Measurements from ENCODE around the gene CELSR2.

The CELSR2 gene

GRCh38 chr1:109229531-109230127, 19.7 kb upstream of the CELSR2 start:
- TF ChIP-seq SIN3A (IDR thresholded peaks at IDR 0.05; ENCODE audit: borderline replicate concordance, insufficient read depth, low read length) (no peak), TAF1 (IDR thresholded peaks at IDR 0.05; ENCODE audit: borderline replicate concordance, insufficient read depth, low read length) (no peak), POLR2AphosphoS5 (IDR thresholded peaks at IDR 0.05; ENCODE audit: low read depth, low read length) (no peak), FOXP2 (optimal IDR thresholded peaks at IDR 0.05; ENCODE audit: borderline replicate concordance, extremely low read depth, extremely low read length, insufficient read depth) (no peak)
- TF ChIP-seq, protein P1, sequence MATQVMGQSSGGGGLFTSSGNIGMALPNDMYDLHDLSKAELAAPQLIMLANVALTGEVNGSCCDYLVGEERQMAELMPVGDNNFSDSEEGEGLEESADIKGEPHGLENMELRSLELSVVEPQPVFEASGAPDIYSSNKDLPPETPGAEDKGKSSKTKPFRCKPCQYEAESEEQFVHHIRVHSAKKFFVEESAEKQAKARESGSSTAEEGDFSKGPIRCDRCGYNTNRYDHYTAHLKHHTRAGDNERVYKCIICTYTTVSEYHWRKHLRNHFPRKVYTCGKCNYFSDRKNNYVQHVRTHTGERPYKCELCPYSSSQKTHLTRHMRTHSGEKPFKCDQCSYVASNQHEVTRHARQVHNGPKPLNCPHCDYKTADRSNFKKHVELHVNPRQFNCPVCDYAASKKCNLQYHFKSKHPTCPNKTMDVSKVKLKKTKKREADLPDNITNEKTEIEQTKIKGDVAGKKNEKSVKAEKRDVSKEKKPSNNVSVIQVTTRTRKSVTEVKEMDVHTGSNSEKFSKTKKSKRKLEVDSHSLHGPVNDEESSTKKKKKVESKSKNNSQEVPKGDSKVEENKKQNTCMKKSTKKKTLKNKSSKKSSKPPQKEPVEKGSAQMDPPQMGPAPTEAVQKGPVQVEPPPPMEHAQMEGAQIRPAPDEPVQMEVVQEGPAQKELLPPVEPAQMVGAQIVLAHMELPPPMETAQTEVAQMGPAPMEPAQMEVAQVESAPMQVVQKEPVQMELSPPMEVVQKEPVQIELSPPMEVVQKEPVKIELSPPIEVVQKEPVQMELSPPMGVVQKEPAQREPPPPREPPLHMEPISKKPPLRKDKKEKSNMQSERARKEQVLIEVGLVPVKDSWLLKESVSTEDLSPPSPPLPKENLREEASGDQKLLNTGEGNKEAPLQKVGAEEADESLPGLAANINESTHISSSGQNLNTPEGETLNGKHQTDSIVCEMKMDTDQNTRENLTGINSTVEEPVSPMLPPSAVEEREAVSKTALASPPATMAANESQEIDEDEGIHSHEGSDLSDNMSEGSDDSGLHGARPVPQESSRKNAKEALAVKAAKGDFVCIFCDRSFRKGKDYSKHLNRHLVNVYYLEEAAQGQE (IDR thresholded peaks at IDR 0.05; ENCODE audit: insufficient read depth in 1 of 2, low read depth in 2 of 2, low read length in 2 of 2): no peak

GRCh38 chr1:109231066-109231465, 18.3 kb upstream of the CELSR2 start:
- TF ChIP-seq POLR2AphosphoS5 (IDR thresholded peaks at IDR 0.05; ENCODE audit: low read depth, low read length): 0 out of 2 replicates have a peak, but pooled peaks have one; percentile 8
- TF ChIP-seq SIN3A (IDR thresholded peaks at IDR 0.05; ENCODE audit: borderline replicate concordance, insufficient read depth, low read length): no peak

DNA sequence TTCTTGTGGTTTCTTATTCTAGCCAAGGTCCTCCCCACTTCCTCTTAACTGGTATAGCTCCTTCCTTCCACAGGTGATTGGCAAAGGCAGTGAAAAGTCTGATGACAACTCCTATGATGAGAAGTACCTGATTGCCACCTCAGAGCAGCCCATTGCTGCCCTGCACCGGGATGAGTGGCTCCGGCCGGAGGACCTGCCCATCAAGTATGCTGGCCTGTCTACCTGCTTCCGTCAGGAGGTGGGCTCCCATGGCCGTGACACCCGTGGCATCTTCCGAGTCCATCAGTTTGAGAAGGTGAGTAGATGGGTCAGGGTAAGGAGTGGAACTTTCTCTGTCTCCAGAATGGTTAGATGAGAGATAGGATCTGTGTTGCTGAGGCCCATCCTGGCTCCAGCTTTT, 14.2 kb upstream of the CELSR2 start:
- TF ChIP-seq TAF1 (IDR thresholded peaks at IDR 0.05; ENCODE audit: borderline replicate concordance, insufficient read depth, low read length) (no peak), POLR2AphosphoS5 (IDR thresholded peaks at IDR 0.05; ENCODE audit: low read depth, low read length) (no peak), SIN3A (IDR thresholded peaks at IDR 0.05; ENCODE audit: borderline replicate concordance, insufficient read depth, low read length) (no peak), FOXP2 (optimal IDR thresholded peaks at IDR 0.05; ENCODE audit: borderline replicate concordance, extremely low read depth, extremely low read length, insufficient read depth) (no peak)
- TF ChIP-seq, protein P1 (IDR thresholded peaks at IDR 0.05; ENCODE audit: insufficient read depth in 1 of 2, low read depth in 2 of 2, low read length in 2 of 2): no peak

DNA sequence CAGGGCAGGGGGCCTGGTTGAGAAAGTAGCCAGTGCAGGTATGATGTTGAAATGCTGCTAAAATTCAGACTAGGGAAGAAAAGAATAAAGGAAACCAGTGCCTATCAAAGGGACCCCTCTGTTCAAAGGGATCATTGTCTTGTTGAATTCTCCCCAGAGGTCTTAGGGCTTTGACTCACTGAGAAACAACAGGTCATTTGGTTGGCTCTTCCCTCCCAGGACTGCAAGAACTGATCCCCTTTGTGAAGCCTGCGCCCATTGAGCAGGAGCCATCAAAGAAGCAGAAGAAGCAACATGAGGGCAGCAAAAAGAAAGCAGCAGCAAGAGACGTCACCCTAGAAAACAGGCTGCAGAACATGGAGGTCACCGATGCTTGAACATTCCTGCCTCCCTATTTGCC, 11.8 kb upstream of the CELSR2 start:
- TF ChIP-seq POLR2AphosphoS5 (IDR thresholded peaks at IDR 0.05; ENCODE audit: low read depth, low read length): no peak; the same call in 1 of the 2 replicates
- TF ChIP-seq TAF1 (IDR thresholded peaks at IDR 0.05; ENCODE audit: borderline replicate concordance, insufficient read depth, low read length): no peak
- TF ChIP-seq, protein P1 (IDR thresholded peaks at IDR 0.05; ENCODE audit: insufficient read depth in 1 of 2, low read depth in 2 of 2, low read length in 2 of 2): no peak
- no peak for TF ChIP-seq SIN3A (IDR thresholded peaks at IDR 0.05; ENCODE audit: borderline replicate concordance, insufficient read depth, low read length)
- no peak for TF ChIP-seq FOXP2 (optimal IDR thresholded peaks at IDR 0.05; ENCODE audit: borderline replicate concordance, extremely low read depth, extremely low read length, insufficient read depth)

- no peak for TF ChIP-seq SIN3A (IDR thresholded peaks at IDR 0.05; ENCODE audit: borderline replicate concordance, insufficient read depth, low read length)
Measured at GRCh38 chr1:109238382-109238781, 11.0 kb upstream of the CELSR2 start.

DNA sequence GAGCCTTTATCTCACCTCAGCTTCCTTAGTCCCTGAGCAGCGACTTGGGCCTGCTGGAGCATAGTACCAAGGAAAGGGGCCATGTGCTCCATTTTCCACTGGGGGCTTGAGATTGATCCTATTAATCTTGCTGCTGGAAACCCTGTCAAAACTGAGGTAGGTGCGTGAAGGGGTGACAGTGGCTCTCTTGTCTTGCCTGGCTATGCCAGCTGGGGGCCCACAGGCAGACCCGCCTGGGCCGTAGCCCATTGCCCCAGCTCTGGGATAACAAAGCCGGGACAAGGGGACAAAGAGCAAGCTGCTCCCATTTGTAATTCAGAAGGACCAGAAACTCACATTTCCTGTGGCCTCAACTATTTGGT, 10.3 kb upstream of the CELSR2 start:
- TF ChIP-seq POLR2AphosphoS5 (IDR thresholded peaks at IDR 0.05; ENCODE audit: low read depth, low read length) (no peak), FOXP2 (optimal IDR thresholded peaks at IDR 0.05; ENCODE audit: borderline replicate concordance, extremely low read depth, extremely low read length, insufficient read depth) (no peak), SIN3A (IDR thresholded peaks at IDR 0.05; ENCODE audit: borderline replicate concordance, insufficient read depth, low read length) (no peak), TAF1 (IDR thresholded peaks at IDR 0.05; ENCODE audit: borderline replicate concordance, insufficient read depth, low read length) (no peak)
- TF ChIP-seq, protein P1 (IDR thresholded peaks at IDR 0.05; ENCODE audit: insufficient read depth in 1 of 2, low read depth in 2 of 2, low read length in 2 of 2): no peak
